HG03045 (cell line): ENCODE results near the gene CD109.

Experiments used
- ATAC-seq: cut with Tn5 transposase; IDR thresholded peaks from one replicate; pipeline ENCODE4 v1.9.1; 2021; ENCODE audit warnings: mild to moderate bottlenecking, moderate library complexity; ENCODE audit not compliant: unreplicated experiment

Gene CD109

GRCh38 chr6:73724389-73724788 is 28.4 kb downstream of the CD109 start:
- ATAC-seq, result no peak

- peak; percentile 48 for ATAC-seq
Measured at GRCh38 chr6:73725192-73725591, 29.2 kb downstream of the CD109 start.

GRCh38 chr6:73727114-73727513 is 31.1 kb downstream of the CD109 start:
- ATAC-seq, result no peak

- peak; percentile 73 for ATAC-seq
Measured at GRCh38 chr6:73728548-73729205, 32.7 kb downstream of the CD109 start.

- no peak for ATAC-seq
Measured at GRCh38 chr6:73731285-73731684, 35.3 kb downstream of the CD109 start.

- ATAC-seq, result peak; percentile 63
Measured at GRCh38 chr6:73732845-73733675, 37.1 kb downstream of the CD109 start.

GRCh38 chr6:73733791-73734190 is 37.8 kb downstream of the CD109 start:
- ATAC-seq, result no peak

- no peak for ATAC-seq
Measured at GRCh38 chr6:73734832-73735453, 38.9 kb downstream of the CD109 start.

- no peak for ATAC-seq
Measured at GRCh38 chr6:73738367-73739028, 42.5 kb downstream of the CD109 start.

GRCh38 chr6:73739096-73739495 is 43.1 kb downstream of the CD109 start:
- peak; percentile 68 for ATAC-seq

- ATAC-seq, result no peak
Measured at GRCh38 chr6:73742433-73742832, 46.4 kb downstream of the CD109 start.

- no peak for ATAC-seq
Measured at GRCh38 chr6:73743081-73743480, 47.1 kb downstream of the CD109 start.

GRCh38 chr6:73743556-73743955 is 47.6 kb downstream of the CD109 start:
- no peak for ATAC-seq

GRCh38 chr6:73746787-73747186 is 50.8 kb downstream of the CD109 start:
- no peak for ATAC-seq

- ATAC-seq, result peak; percentile 98
Measured at GRCh38 chr6:73747289-73747688, 51.3 kb downstream of the CD109 start.

- no peak for ATAC-seq
Measured at GRCh38 chr6:73752943-73753342, 56.9 kb downstream of the CD109 start.

GRCh38 chr6:73766040-73766439 is 70.0 kb downstream of the CD109 start:
- no peak for ATAC-seq

- no peak for ATAC-seq
Measured at GRCh38 chr6:73768558-73768957, 72.6 kb downstream of the CD109 start.

GRCh38 chr6:73769976-73770375 is 74.0 kb downstream of the CD109 start:
- ATAC-seq, result no peak

GRCh38 chr6:73774311-73774774 is 78.3 kb downstream of the CD109 start:
- no peak for ATAC-seq

GRCh38 chr6:73779943-73780342 is 83.9 kb downstream of the CD109 start:
- no peak for ATAC-seq
